K562 (cell line): Measurements from ENCODE around the gene DNAJC1. TPM values are rescaled to one million over a fixed set of nuclear protein-coding genes. Genes with fewer than 3 reads are reported as not detected.
A peak's percentile ranks its signal among the peaks of the same experiment; 100 is the strongest.

Experiments used
- CBFA2T2 ChIP-seq: fragments of 450-650 bp; conservative IDR thresholded peaks from 2 replicates; pipeline ENCODE4 v1.6.1; 2017; ENCODE audit warnings: mild to moderate bottlenecking
- CHD7 ChIP-seq: fragments of 200-600 bp; sonication (generic); IDR thresholded peaks from one replicate; pipeline ENCODE4 v1.6.1; 2012; ENCODE audit warnings: mild to moderate bottlenecking, low read depth, low read length, inconsistent platforms
- DDX20 ChIP-seq: fragments of 450-650 bp; IDR thresholded peaks from 2 replicates; pipeline ENCODE4 v1.6.1; 2016; ENCODE audit warnings: missing genetic modification characterization, low read depth, mild to moderate bottlenecking, missing compliant biosample characterization, moderate library complexity
- ELK3 ChIP-seq: fragments of 450-650 bp; formaldehyde crosslinking; IDR thresholded peaks from 2 replicates; pipeline ENCODE4 v1.4.0; 2020; ENCODE audit warnings: mild to moderate bottlenecking
- FOXO4 ChIP-seq: fragments of 450-650 bp; formaldehyde crosslinking; IDR thresholded peaks from 2 replicates; pipeline ENCODE4 v1.4.0; 2020; ENCODE audit warnings: mild to moderate bottlenecking, moderate library complexity
- GTF3C2 ChIP-seq: IDR thresholded peaks from 3 replicates; pipeline ENCODE4 v1.6.1; 2011; ENCODE audit warnings: borderline replicate concordance, mild to moderate bottlenecking, moderate library complexity; ENCODE audit not compliant: insufficient read length; ENCODE audit errors: extremely low read depth
- TRIM28 ChIP-seq: fragments of 450-650 bp; IDR thresholded peaks from 2 replicates; pipeline ENCODE4 v1.6.1; 2017
- ZBTB5 ChIP-seq: fragments of 450-650 bp; IDR thresholded peaks from 2 replicates; pipeline ENCODE4 v1.6.1; 2017; ENCODE audit warnings: antibody characterized with exemption
- ZNF408 ChIP-seq: fragments of 250-450 bp; sonication (Bioruptor Pico); IDR thresholded peaks from 2 replicates; pipeline ENCODE4 v1.4.0; 2020; ENCODE audit warnings: low read depth, mild to moderate bottlenecking, moderate library complexity
- polyA plus RNA-seq, 8 experiments: library from polyadenylated mRNA; depleted of rRNA in 4 of 8; stranded (reverse) in 5 of 8; unstranded in 3 of 8; fragments of >200 nt; fragmentation: Nextera tagmentation in 2 of 8; fragmentation: Illumina TruSeq in 1 of 8; extraction: Ambion mirVana in 2 of 8; extraction: Trizol in 1 of 8; gene quantifications; 2 replicates each; pipeline versions ENCODE4 v1.2.1 to v1.2.3, GENCODE V29; 2011 to 2014; ENCODE audit warnings: inconsistent platforms in 1 of 8, missing spikeins in 1 of 8
- total RNA-seq, 7 experiments: library from RNA; depleted of rRNA in 6 of 7; stranded (reverse); fragments of >200 nt in 6 of 7; fragmentation: Illumina TruSeq in 2 of 7; extraction: Trizol in 2 of 7; gene quantifications; 2 replicates each; pipeline versions ENCODE4 v1.2.1 to v1.2.3, GENCODE V29; 2011 to 2021; ENCODE audit warnings: low replicate concordance in 1 of 7

The DNAJC1 gene
- total and polyA plus RNA-seq, 9 of the 15 experiments (the other 6 are each of a cell fraction or from before 2014, with no cell fraction given): 5.4 to 77.6 (median 40.3) TPM

- TF ChIP-seq CHD7 (no peak), FOXO4 (CRISPR knock-in tag) (no peak), DDX20 (tag) (no peak), ZBTB5 (no peak), ZNF408 (CRISPR knock-in tag) (no peak), CBFA2T2 (peak; percentile 16; the same call in 1 of the 2 replicates), ELK3 (CRISPR knock-in tag) (no peak), GTF3C2 (no peak), TRIM28 (peak; percentile 87)
Measured at GRCh38 chr10:22026287-22026686, 22.8 kb upstream of the DNAJC1 start (continued).
